CD4-positive, alpha-beta T cell treated with Interleukin-12 subunit alpha and Interleukin-12 subunit beta, for 1 hour (primary cell): ENCODE data around the gene SKI.

Source experiments
- DNase-seq: peaks from one replicate; pipeline ENCODE4 v3.0.0-alpha.2; 2020

The SKI gene

GRCh38 chr1:2267051-2267830 lies 39.1 kb downstream of the SKI start:
- DNase-seq: no peak

GRCh38 chr1:2267862-2268261 lies 39.7 kb downstream of the SKI start:
- DNase-seq: no peak

GRCh38 chr1:2268285-2269056 lies 40.4 kb downstream of the SKI start:
- DNase-seq: no peak

GRCh38 chr1:2269193-2269921 lies 41.2 kb downstream of the SKI start:
- no peak for DNase-seq

GRCh38 chr1:2269922-2270259 lies 41.8 kb downstream of the SKI start:
- DNase-seq: no peak

GRCh38 chr1:2270260-2271100 lies 42.4 kb downstream of the SKI start:
- no peak for DNase-seq

GRCh38 chr1:2271211-2271721 lies 43.1 kb downstream of the SKI start:
- DNase-seq: no peak

GRCh38 chr1:2271841-2272655 lies 43.9 kb downstream of the SKI start:
- no peak for DNase-seq

GRCh38 chr1:2272686-2273400 lies 44.7 kb downstream of the SKI start:
- DNase-seq: no peak

GRCh38 chr1:2273401-2274090 lies 45.4 kb downstream of the SKI start:
- no peak for DNase-seq

- no peak for DNase-seq
Measured at GRCh38 chr1:2274231-2274928, 46.3 kb downstream of the SKI start.

GRCh38 chr1:2274929-2275475 lies 46.9 kb downstream of the SKI start:
- no peak for DNase-seq

- DNase-seq: no peak
Measured at GRCh38 chr1:2275796-2276536, 47.8 kb downstream of the SKI start.

GRCh38 chr1:2276803-2277580 lies 48.9 kb downstream of the SKI start:
- no peak for DNase-seq

- no peak for DNase-seq
Measured at GRCh38 chr1:2277741-2278488, 49.8 kb downstream of the SKI start.

GRCh38 chr1:2278591-2279209 lies 50.6 kb downstream of the SKI start:
- no peak for DNase-seq

- DNase-seq: no peak
Measured at GRCh38 chr1:2279210-2279639, 51.1 kb downstream of the SKI start.
